DND-41 (cell line): ENCODE measurements around the gene BRSK2.

Source experiments
- ATAC-seq: fragments of 200-7000 bp; cut with Tn5 transposase; 3 replicates; pipeline ENCODE4 v1.9.1; 2021; ENCODE audit warnings: low read depth; ENCODE audit not compliant: insufficient read depth
- DNase-seq: peaks from one replicate; pipeline ENCODE4 v3.0.0-alpha.2; 2020
- H2AFZ ChIP-seq: 2 replicates; pipeline ENCODE4 v1.6.0; 2012; ENCODE audit warnings: low read depth, low read length
- H3K27ac ChIP-seq: 2 replicates; pipeline ENCODE4 v1.5.1; 2012; ENCODE audit warnings: low read length, inconsistent platforms
- H3K27me3 ChIP-seq: fragments of 200-600 bp; sonication (generic); 2 replicates; pipeline ENCODE4 v1.6.0; 2012; ENCODE audit warnings: low read length, mild to moderate bottlenecking, inconsistent platforms; ENCODE audit not compliant: insufficient read depth, poor library complexity
- H3K36me3 ChIP-seq: 2 replicates; pipeline ENCODE4 v1.5.1; 2012; ENCODE audit warnings: low read length, inconsistent platforms; ENCODE audit not compliant: insufficient read depth
- H3K4me1 ChIP-seq: 2 replicates; pipeline ENCODE4 v1.5.1; 2012; ENCODE audit warnings: mild to moderate bottlenecking, low read length; ENCODE audit not compliant: insufficient read depth
- H3K4me2 ChIP-seq: 2 replicates; pipeline ENCODE4 v1.6.0; 2012; ENCODE audit warnings: mild to moderate bottlenecking, moderate library complexity, low read length, inconsistent platforms; ENCODE audit not compliant: insufficient read depth
- H3K4me3 ChIP-seq, 2 experiments: fragments of 200-600 bp in 1 of 2; shearing (Covaris generic) in 1 of 2; 2 replicates each; pipeline ENCODE4 v1.5.1; 2012 to 2016; ENCODE audit warnings: inconsistent platforms in 2 of 2, low read length in 2 of 2, mild to moderate bottlenecking in 2 of 2, low read depth in 1 of 2, moderate library complexity in 1 of 2
- H3K79me2 ChIP-seq: 2 replicates; pipeline ENCODE4 v1.6.0; 2012; ENCODE audit warnings: low read length, inconsistent platforms; ENCODE audit not compliant: insufficient read depth
- H3K9ac ChIP-seq: 2 replicates; pipeline ENCODE4 v1.6.0; 2012; ENCODE audit warnings: low read depth, mild to moderate bottlenecking, inconsistent platforms, low read length, moderate library complexity
- H3K9me3 ChIP-seq: 2 replicates; pipeline ENCODE4 v1.5.1; 2012; ENCODE audit warnings: low read length, moderate library complexity, mild to moderate bottlenecking, inconsistent platforms; ENCODE audit not compliant: insufficient read depth, severe bottlenecking
- H4K20me1 ChIP-seq: 2 replicates; pipeline ENCODE4 v1.6.0; 2012; ENCODE audit warnings: low read length; ENCODE audit not compliant: insufficient read depth
- CTCF ChIP-seq: IDR thresholded peaks from 2 replicates; pipeline ENCODE4 v1.5.1; 2012; ENCODE audit warnings: borderline replicate concordance, low read length, moderate library complexity, mild to moderate bottlenecking; ENCODE audit not compliant: poor library complexity, severe bottlenecking; ENCODE audit errors: extremely low read depth
- EZH2 ChIP-seq: IDR thresholded peaks from 3 replicates; pipeline ENCODE4 v1.6.1; 2012; ENCODE audit warnings: borderline replicate concordance, low read depth, mild to moderate bottlenecking, moderate library complexity, low read length, inconsistent platforms; ENCODE audit not compliant: severe bottlenecking

Gene BRSK2

DNA sequence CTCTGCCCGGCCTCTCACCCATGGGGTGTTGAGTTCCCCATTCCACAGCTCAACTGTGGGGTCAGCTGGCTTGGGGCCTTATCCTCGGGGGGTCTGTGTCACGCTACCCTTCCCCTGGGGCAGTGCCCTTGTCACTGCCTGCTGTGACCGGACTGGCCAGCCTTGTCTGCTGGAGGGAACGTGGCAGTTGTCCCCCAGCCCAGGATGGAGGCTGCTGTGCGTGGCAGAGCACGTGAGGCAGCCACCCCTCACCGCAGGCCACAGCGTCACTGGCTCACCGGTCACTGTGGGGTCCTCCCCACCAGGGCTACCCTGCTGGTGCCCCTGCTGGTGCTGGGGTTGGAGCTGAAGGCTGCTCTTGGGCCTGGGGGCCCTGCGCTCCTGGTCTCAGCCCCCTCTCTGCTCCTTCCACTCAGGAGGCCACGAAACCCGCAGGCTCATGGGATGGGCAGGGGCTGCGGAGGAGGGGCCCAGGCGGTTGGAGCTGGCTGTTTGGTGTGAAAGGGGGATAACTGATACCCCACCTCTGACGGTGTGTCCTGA lies 13.4 kb downstream of the BRSK2 start:
- Histone ChIP-seq H4K20me1 (peaks cover 14% of the 10 kb centered on the region), H2AFZ (no peak overlapping the region), H3K27me3 (no peaks in the 10 kb centered on the region), H3K27ac (no peak overlapping the region), H3K4me1 (no peaks in the 10 kb centered on the region), H3K9me3 (no peaks in the 10 kb centered on the region), H3K4me2 (no peak overlapping the region), H3K79me2 (no peaks in the 10 kb centered on the region), H3K36me3 (no peaks in the 10 kb centered on the region), H3K9ac (no peak overlapping the region), H3K4me3 (no peak overlapping the region)
- TF ChIP-seq EZH2 (no peak), CTCF (no peak)
- no peak for DNase-seq
- no peak for ATAC-seq

GRCh38 chr11:1403721-1404460 lies 14.2 kb downstream of the BRSK2 start:
- H3K27ac ChIP-seq = no peak overlapping the region
- no peaks in the 10 kb centered on the region for H3K9me3 ChIP-seq
- no peak overlapping the region for H3K4me2 ChIP-seq
- no peak for ATAC-seq
- no peaks in the 10 kb centered on the region for H3K36me3 ChIP-seq
- no peaks in the 10 kb centered on the region for H3K27me3 ChIP-seq
- no peaks in the 10 kb centered on the region for H3K4me1 ChIP-seq
- H3K79me2 ChIP-seq = no peaks in the 10 kb centered on the region
- no peak overlapping the region for H2AFZ ChIP-seq
- H4K20me1 ChIP-seq = peaks cover 14% of the 10 kb centered on the region
- no peak overlapping the region for H3K9ac ChIP-seq
- no peak overlapping the region for H3K4me3 ChIP-seq
- DNase-seq = no peak
- no peak for TF ChIP-seq EZH2
- no peak for TF ChIP-seq CTCF

GRCh38 chr11:1404461-1405185 lies 14.9 kb downstream of the BRSK2 start:
- TF ChIP-seq CTCF (no peak), EZH2 (no peak)
- no peaks in the 10 kb centered on the region for H3K79me2 ChIP-seq
- DNase-seq (no peak), ATAC-seq (no peak)
- H3K9me3 ChIP-seq = no peaks in the 10 kb centered on the region
- no peak overlapping the region for H3K4me2 ChIP-seq
- H4K20me1 ChIP-seq = peaks cover 14% of the 10 kb centered on the region
- H3K27ac ChIP-seq = no peak overlapping the region
- H3K4me3 ChIP-seq = no peak overlapping the region
- no peaks in the 10 kb centered on the region for H3K27me3 ChIP-seq
- no peaks in the 10 kb centered on the region for H3K4me1 ChIP-seq
- no peaks in the 10 kb centered on the region for H3K36me3 ChIP-seq
- no peak overlapping the region for H2AFZ ChIP-seq
- H3K9ac ChIP-seq = no peak overlapping the region
